H9 (cell line): ENCODE results near the gene KCNJ14. TPM values are rescaled to one million over a fixed set of nuclear protein-coding genes. Genes with fewer than 3 reads are reported as not detected.

ENCODE experiments used
- DNase-seq: peaks from one replicate; pipeline ENCODE4 v3.0.0-alpha.2; 2017
- H2AFZ ChIP-seq: one replicate; pipeline ENCODE4 v1.6.1; 2013; ENCODE audit warnings: mild to moderate bottlenecking, low read length, control low read depth, moderate library complexity
- H2AK5ac ChIP-seq: 2 replicates; pipeline ENCODE4 v1.6.1; 2013; ENCODE audit warnings: low read length, control low read depth, mixed read lengths; ENCODE audit not compliant: insufficient read length
- H2BK120ac ChIP-seq: one replicate; pipeline ENCODE4 v1.6.1; 2013; ENCODE audit warnings: low read depth, mild to moderate bottlenecking, low read length, control low read depth, inconsistent platforms; ENCODE audit not compliant: poor library complexity, severe bottlenecking
- H2BK12ac ChIP-seq: 2 replicates; pipeline ENCODE4 v1.6.1; 2013; ENCODE audit warnings: low read length, control low read depth, mixed read lengths, low read depth; ENCODE audit not compliant: insufficient read length
- H2BK15ac ChIP-seq: 2 replicates; pipeline ENCODE4 v1.6.1; 2013; ENCODE audit warnings: low read depth, low read length, control low read depth
- H2BK20ac ChIP-seq: one replicate; pipeline ENCODE4 v1.6.1; 2013; ENCODE audit warnings: low read depth, mild to moderate bottlenecking, low read length, control low read depth, inconsistent platforms; ENCODE audit not compliant: poor library complexity, severe bottlenecking
- H2BK5ac ChIP-seq: 2 replicates; pipeline ENCODE4 v1.6.1; 2013; ENCODE audit warnings: low read length, control low read depth, mixed read lengths; ENCODE audit not compliant: insufficient read length
- H3K14ac ChIP-seq: 2 replicates; pipeline ENCODE4 v1.6.1; 2013; ENCODE audit warnings: low read length, control low read depth; ENCODE audit not compliant: insufficient read depth
- H3K18ac ChIP-seq: 2 replicates; pipeline ENCODE4 v1.6.1; 2013; ENCODE audit warnings: low read depth, mild to moderate bottlenecking, mixed read lengths, low read length, control low read depth; ENCODE audit not compliant: insufficient read length
- H3K23ac ChIP-seq: 2 replicates; pipeline ENCODE4 v1.6.1; 2013; ENCODE audit warnings: low read length, control low read depth, mixed read lengths, low read depth; ENCODE audit not compliant: insufficient read length
- H3K23me2 ChIP-seq: 2 replicates; pipeline ENCODE4 v1.6.1; 2013; ENCODE audit warnings: low read depth, mild to moderate bottlenecking, mixed read lengths, low read length, control low read depth; ENCODE audit not compliant: insufficient read length, poor library complexity, severe bottlenecking
- H3K27ac ChIP-seq: 2 replicates; pipeline ENCODE4 v1.5.1; 2013; ENCODE audit warnings: low read length, control low read depth, mixed read lengths, low read depth; ENCODE audit not compliant: insufficient read length
- H3K27me3 ChIP-seq: 2 replicates; pipeline ENCODE4 v1.6.1; 2013; ENCODE audit warnings: low read length, control low read depth, inconsistent platforms; ENCODE audit not compliant: insufficient read depth
- H3K4ac ChIP-seq: 2 replicates; pipeline ENCODE4 v1.6.1; 2013; ENCODE audit warnings: low read depth, mild to moderate bottlenecking, control low read depth, inconsistent platforms, low read length, moderate library complexity
- H3K4me1 ChIP-seq: 2 replicates; pipeline ENCODE4 v1.6.1; 2013; ENCODE audit warnings: low read length, control low read depth, inconsistent platforms; ENCODE audit not compliant: insufficient read depth
- H3K4me2 ChIP-seq: 2 replicates; pipeline ENCODE4 v1.6.1; 2013; ENCODE audit warnings: low read length, control low read depth, mixed read lengths; ENCODE audit not compliant: insufficient read length, insufficient read depth
- H3K56ac ChIP-seq: 2 replicates; pipeline ENCODE4 v1.6.1; 2013; ENCODE audit warnings: low read depth, mild to moderate bottlenecking, mixed read lengths, low read length, control low read depth; ENCODE audit not compliant: insufficient read length
- H3K79me1 ChIP-seq: 2 replicates; pipeline ENCODE4 v1.6.1; 2013; ENCODE audit warnings: low read depth, mild to moderate bottlenecking, moderate library complexity, low read length, control low read depth, inconsistent platforms; ENCODE audit not compliant: insufficient read depth, poor library complexity, severe bottlenecking
- H3K79me2 ChIP-seq: 2 replicates; pipeline ENCODE4 v1.6.1; 2013; ENCODE audit warnings: low read length, control low read depth, inconsistent platforms; ENCODE audit not compliant: insufficient read depth
- H3K9ac ChIP-seq: 2 replicates; pipeline ENCODE4 v1.6.1; 2013; ENCODE audit warnings: low read length, control low read depth, mixed read lengths; ENCODE audit not compliant: insufficient read length; ENCODE audit errors: extremely low read depth
- H3K9me3 ChIP-seq: one replicate; pipeline ENCODE4 v1.6.1; 2013; ENCODE audit warnings: low read depth, low read length, inconsistent platforms; ENCODE audit not compliant: control insufficient read depth
- H3T11ph ChIP-seq: one replicate; pipeline ENCODE4 v1.6.1; 2013; ENCODE audit warnings: mild to moderate bottlenecking, low read length, control low read depth, inconsistent platforms
- H4K20me1 ChIP-seq: one replicate; pipeline ENCODE4 v1.6.1; 2013; ENCODE audit not compliant: control insufficient read depth, insufficient read length, insufficient read depth
- H4K5ac ChIP-seq: 2 replicates; pipeline ENCODE4 v1.6.1; 2013; ENCODE audit warnings: low read depth, mild to moderate bottlenecking, mixed read lengths, low read length, control low read depth; ENCODE audit not compliant: insufficient read length
- H4K8ac ChIP-seq: replicated peaks from 2 replicates; pipeline ENCODE4 v1.6.1; 2013; ENCODE audit warnings: low read length, control low read depth, mixed read lengths, low read depth; ENCODE audit not compliant: insufficient read length
- H4K91ac ChIP-seq: 2 replicates; pipeline ENCODE4 v1.6.1; 2013; ENCODE audit warnings: low read depth, mild to moderate bottlenecking, moderate library complexity, mixed read lengths, low read length, control low read depth; ENCODE audit not compliant: insufficient read length
- H3K27ac Mint-ChIP-seq, 3 experiments: 2 replicates in 2 of 3; 3 replicates in 1 of 3; pipeline ENCODE4 v1.8.0; 2020 to 2021; ENCODE audit warnings: mixed read lengths in 3 of 3, mild to moderate bottlenecking in 1 of 3, moderate library complexity in 1 of 3
- H3K27me3 Mint-ChIP-seq: 2 replicates; pipeline ENCODE4 v1.8.0; 2021; ENCODE audit warnings: low read depth, mild to moderate bottlenecking, moderate library complexity, mixed read lengths
- H3K36me3 Mint-ChIP-seq, 3 experiments: 2 replicates in 2 of 3; 3 replicates in 1 of 3; pipeline ENCODE4 v1.8.0; 2020 to 2021; ENCODE audit warnings: low read depth in 3 of 3, mixed read lengths in 3 of 3; ENCODE audit not compliant: insufficient read depth in 1 of 3
- H3K4me1 Mint-ChIP-seq, 2 experiments: 2 replicates each; pipeline ENCODE4 v1.8.0; 2020; ENCODE audit warnings: mixed read lengths in 2 of 2
- H3K4me3 Mint-ChIP-seq, 2 experiments: 2 replicates in 1 of 2; 3 replicates in 1 of 2; pipeline ENCODE4 v1.8.0; 2020 to 2021; ENCODE audit warnings: mild to moderate bottlenecking in 2 of 2, mixed read lengths in 2 of 2, moderate library complexity in 1 of 2
- H3K9me3 Mint-ChIP-seq, 2 experiments: 2 replicates in 1 of 2; 3 replicates in 1 of 2; pipeline ENCODE4 v1.8.0; 2020; ENCODE audit warnings: mild to moderate bottlenecking in 2 of 2, mixed read lengths in 2 of 2, moderate library complexity in 1 of 2
- WGBS: extraction: QIAGEN DNeasy Blood & Tissue Kit; methylation state at CpG from one replicate; pipeline ENCODE4 v1.1.7; 2013; ENCODE audit warnings: missing lambda C conversion rate, low lambda C conversion rate, mixed read lengths; ENCODE audit not compliant: insufficient read length; ENCODE audit errors: extremely low coverage; 5-methylcytosine and 5-hydroxymethylcytosine counted together
- total RNA-seq: library from RNA; stranded (reverse); gene quantifications from 2 replicates; pipeline ENCODE4 v1.2.1, GENCODE V29; 2021
- TF ChIP-seq, protein P1 (sequence below): fragments of 200-600 bp; sonication (generic); conservative IDR thresholded peaks from 3 replicates; pipeline ENCODE4 v1.8.0; 2021; ENCODE audit warnings: antibody characterized with exemption, mild to moderate bottlenecking

Gene KCNJ14
- total RNA-seq, 1 experiment from 2014 or later: 1.2 TPM

GRCh38 chr19:48456864-48457263 lies 1.5 kb downstream of the KCNJ14 start:
- no peak overlapping the region for H3K14ac ChIP-seq
- H3K4me2 ChIP-seq: no peak overlapping the region
- H3K27me3 ChIP-seq: no peaks in the 10 kb centered on the region
- no peaks in the 10 kb centered on the region for H3K79me2 ChIP-seq
- H3K36me3 Mint-ChIP-seq: peaks cover 20 to 63% (median 35%) of the 10 kb centered on the region in 3 experiments
- no peak overlapping the region for H3K4me3 Mint-ChIP-seq
- H3K27ac Mint-ChIP-seq: no peak overlapping the region
- no peak overlapping the region for H3K4ac ChIP-seq
- no peaks in the 10 kb centered on the region for H3K23me2 ChIP-seq
- no CpG with 5 or more reads among the region's 4 CpGs for WGBS
- H3K27ac ChIP-seq: no peak overlapping the region
- H3K9me3 ChIP-seq: no peaks in the 10 kb centered on the region
- TF ChIP-seq, protein P1, sequence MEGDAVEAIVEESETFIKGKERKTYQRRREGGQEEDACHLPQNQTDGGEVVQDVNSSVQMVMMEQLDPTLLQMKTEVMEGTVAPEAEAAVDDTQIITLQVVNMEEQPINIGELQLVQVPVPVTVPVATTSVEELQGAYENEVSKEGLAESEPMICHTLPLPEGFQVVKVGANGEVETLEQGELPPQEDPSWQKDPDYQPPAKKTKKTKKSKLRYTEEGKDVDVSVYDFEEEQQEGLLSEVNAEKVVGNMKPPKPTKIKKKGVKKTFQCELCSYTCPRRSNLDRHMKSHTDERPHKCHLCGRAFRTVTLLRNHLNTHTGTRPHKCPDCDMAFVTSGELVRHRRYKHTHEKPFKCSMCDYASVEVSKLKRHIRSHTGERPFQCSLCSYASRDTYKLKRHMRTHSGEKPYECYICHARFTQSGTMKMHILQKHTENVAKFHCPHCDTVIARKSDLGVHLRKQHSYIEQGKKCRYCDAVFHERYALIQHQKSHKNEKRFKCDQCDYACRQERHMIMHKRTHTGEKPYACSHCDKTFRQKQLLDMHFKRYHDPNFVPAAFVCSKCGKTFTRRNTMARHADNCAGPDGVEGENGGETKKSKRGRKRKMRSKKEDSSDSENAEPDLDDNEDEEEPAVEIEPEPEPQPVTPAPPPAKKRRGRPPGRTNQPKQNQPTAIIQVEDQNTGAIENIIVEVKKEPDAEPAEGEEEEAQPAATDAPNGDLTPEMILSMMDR: no peak
- H2BK15ac ChIP-seq: no peak overlapping the region
- H3K18ac ChIP-seq: no peak overlapping the region
- no peak overlapping the region for H2BK5ac ChIP-seq
- no peak overlapping the region for H4K8ac ChIP-seq
- no peak overlapping the region for H4K5ac ChIP-seq
- no peaks in the 10 kb centered on the region for H3K9me3 Mint-ChIP-seq
- H2BK20ac ChIP-seq: no peak overlapping the region
- no peak overlapping the region for H3K56ac ChIP-seq
- H2BK12ac ChIP-seq: no peak overlapping the region
- H4K91ac ChIP-seq: no peak overlapping the region
- no peaks in the 10 kb centered on the region for H3K27me3 Mint-ChIP-seq
- no peak overlapping the region for H3K9ac ChIP-seq
- no peak overlapping the region for H3T11ph ChIP-seq
- no peak overlapping the region for H2AK5ac ChIP-seq
- no peaks in the 10 kb centered on the region for H4K20me1 ChIP-seq
- no peak for DNase-seq
- no peak overlapping the region for H2BK120ac ChIP-seq
- H3K4me1 Mint-ChIP-seq: peaks cover 6 to 7% of the 10 kb centered on the region in 2 experiments; a peak in 3 of 4 replicates
- no peak overlapping the region for H2AFZ ChIP-seq
- H3K4me1 ChIP-seq: no peaks in the 10 kb centered on the region
- no peak overlapping the region for H3K23ac ChIP-seq
- H3K79me1 ChIP-seq: no peaks in the 10 kb centered on the region
